Measurements from ENCODE around the gene SUMO3.
"Not testable (repeated sequence)": the region's sequence is repeated elsewhere in the genome, so short reads cannot be mapped to it uniquely, and the experiment has no call there.

The SUMO3 gene

DNA sequence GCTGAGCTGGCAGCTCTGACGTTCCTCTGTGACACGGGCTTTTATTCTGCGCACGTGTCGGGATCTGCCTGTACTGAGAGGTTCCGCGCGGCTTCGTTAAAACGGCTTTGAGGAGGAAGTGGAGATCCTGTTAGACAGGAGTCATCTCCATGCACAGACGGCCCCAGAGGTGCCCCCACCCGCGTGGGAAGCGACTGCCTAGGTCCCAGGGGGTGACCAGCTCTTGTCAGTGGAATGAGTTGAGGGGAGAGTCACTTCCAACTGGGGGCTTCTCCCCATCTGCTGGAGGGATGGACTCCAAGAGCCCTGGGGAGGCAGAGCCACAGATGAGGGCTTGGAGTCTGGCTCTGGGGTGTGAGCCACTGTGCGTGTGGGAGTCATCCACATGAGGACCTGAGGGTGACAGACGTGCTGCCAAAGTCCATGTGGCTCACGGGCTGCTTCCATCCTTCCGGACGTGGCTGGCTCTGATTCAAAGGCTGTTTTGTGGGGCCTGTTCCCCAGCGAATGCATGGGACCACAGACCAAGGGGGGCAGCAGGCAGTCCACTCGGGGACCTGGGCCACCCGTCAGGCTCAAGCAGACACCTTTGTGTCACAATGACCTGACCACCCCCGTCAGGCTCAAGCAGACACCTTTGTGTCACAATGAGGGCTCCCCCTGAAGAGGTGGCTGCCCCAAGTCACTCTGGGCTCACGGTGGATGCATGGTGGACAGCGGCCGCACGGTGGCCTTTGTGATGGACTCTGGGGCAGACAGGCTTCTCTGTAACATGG lies 28.8 kb upstream of the SUMO3 start:
- DNase-seq = peak; percentile 38 to 40

DNA sequence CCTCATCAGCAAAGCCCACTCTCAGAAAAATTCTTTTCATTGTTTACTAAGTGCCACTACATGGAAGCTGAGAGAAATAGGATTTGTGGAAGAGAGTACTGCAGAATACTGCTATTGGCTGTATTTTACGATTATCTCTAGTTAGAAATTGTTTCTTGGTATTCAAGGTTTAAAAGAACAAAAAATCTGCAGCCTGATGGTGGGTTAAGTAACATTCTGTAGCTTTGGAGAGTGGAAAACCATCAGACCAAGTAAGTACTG lies 28.3 kb upstream of the SUMO3 start:
- DNase-seq = no peak

GRCh38 chr21:44845418-44846223 lies 27.8 kb upstream of the SUMO3 start:
- DNase-seq = peak; percentile 27 to 37

DNA sequence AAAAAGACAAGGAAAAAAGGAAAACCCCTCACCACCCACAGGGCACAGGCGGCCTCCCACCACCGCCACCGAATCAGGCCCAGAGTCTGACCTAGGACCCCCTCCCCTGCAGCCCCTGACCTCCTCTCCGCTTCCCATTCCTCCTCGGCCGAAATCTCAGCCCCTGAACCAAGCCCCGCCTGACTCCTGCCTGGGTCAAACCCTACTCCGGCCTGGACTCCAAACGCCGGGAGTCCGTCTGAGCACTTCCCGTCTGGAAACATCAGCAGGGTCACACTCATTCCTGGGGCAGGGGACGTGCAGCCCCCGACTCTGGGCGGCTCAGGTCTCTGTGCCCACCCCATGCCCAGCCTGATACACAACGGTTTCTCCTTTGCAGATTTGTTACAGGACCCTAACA lies 26.4 kb upstream of the SUMO3 start:
- DNase-seq = no peak

- DNase-seq = no peak
Measured at GRCh38 chr21:44842721-44843445, 25.0 kb upstream of the SUMO3 start.

GRCh38 chr21:44842087-44842486 lies 24.2 kb upstream of the SUMO3 start:
- no peak for DNase-seq

DNA sequence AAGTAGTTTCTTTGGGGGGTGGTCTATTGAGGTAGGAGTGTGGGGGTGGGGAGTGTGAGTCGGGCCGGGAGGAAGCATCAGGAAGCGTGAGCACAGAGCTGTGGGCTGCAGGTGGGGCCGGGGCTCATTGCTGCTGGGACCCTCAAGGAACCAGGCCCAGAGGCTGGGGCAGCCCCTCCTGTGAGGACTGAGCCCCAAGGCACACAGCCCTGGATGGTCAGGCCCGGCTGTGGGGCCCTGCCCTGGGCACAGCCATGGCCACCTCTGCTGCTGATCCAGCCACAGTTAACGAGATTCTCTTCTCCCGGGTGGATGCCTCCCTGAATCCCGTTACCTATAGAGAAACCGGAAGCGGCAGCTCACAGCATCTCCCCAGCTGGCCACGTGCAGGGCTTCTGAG lies 22.9 kb upstream of the SUMO3 start:
- DNase-seq = no peak

GRCh38 chr21:44838951-44839350 lies 21.1 kb upstream of the SUMO3 start:
- no peak for DNase-seq

DNA sequence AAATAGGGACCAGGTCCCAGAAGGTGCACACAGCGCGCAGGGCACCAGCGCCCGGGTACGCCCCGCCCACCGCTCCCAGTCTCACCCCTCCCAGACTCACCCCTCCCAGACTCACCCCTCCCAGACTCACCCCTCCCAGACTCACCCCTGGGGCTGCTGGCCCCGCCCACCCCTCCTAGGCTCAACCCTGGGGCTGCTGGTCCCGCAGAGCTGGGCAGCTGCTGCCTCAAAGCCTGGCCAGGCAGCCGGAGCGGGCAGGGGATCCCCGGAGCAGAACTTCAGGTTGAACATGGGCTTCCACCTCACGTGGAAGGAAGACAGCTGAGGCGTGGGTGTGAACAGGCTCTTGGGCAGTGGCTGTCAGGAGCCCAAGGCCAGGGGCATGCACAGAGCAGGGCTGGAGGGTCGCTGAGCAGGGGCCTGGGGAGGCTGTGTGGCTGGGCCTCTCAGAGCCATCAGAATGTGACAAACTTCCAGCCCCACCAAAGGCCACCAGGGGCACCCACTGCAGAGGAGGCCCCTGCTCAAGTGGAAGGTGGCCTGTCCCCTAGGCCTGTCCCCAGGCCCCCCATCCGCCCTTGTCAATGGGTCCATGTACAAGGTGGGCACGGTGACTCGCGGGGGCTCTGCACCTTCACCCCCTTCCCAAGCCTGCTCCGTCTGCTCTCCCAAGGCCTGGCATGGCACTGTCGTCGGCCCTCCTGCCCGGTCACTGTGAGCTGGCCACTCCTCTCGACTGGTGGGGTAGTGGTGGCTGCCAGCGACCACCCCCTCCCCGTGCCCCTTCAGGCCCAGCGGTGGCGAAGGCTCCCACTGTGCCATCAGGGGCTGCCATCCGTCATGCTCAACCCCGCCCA lies 20.4 kb upstream of the SUMO3 start:
- no peak for DNase-seq

- DNase-seq = no peak
Measured at GRCh38 chr21:44837537-44837936, 19.7 kb upstream of the SUMO3 start.

DNA sequence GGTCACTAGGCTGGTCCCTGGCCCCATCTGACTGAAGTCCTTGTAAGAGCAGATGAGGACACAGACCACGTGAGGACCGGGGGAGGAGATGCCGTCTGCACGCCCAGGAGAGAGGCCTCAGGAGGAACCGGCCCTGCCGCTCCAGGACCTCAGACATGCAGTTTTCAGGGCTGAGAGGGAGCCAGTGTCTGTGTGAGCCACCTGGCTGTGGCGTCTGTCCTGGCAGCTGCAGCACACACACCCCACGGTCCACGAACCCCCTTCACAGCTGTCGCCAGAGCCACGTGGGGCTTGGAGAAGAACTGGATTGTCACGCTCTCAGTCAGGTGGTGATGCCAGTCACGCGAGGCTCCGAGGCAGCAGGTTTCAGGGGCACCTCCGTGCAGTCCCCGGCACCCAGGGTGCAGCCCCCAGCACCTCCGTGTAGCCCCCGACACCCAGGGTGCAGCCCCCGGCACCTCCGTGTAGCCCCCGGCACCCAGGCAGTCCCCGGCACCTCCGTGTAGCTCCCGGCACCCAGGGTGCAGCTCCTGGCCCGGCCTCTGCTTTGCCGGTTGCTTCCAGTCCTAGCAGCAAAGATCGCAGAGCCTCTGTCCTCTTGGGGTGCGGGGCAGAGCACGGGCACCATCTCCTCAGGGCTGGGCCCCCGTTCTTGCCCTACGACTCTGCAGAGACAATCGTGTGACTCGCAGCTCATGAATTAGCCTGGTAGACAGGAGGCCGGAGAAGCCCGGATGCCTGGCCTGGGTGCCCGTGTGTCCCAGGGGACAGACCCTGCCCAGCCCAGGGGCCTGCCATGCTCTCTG lies 19.0 kb upstream of the SUMO3 start:
- DNase-seq = no peak

DNA sequence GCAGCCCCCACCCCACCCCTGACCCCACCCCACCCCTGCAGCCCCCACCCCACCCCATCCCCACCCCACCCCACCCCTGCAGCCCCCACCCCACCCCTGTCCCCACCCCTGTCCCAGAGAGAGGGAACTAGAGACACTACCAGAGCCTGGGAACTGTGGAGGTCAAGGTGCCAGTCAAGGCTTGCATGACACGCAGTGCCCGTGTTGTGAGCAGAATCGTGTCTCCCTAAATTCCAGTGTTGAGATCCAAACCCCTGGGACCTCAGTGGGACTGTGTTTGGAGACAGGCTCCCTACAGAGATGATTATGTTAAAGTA lies 18.4 kb upstream of the SUMO3 start:
- DNase-seq = no peak

GRCh38 chr21:44835647-44835973 lies 17.7 kb upstream of the SUMO3 start:
- no peak for DNase-seq

DNA sequence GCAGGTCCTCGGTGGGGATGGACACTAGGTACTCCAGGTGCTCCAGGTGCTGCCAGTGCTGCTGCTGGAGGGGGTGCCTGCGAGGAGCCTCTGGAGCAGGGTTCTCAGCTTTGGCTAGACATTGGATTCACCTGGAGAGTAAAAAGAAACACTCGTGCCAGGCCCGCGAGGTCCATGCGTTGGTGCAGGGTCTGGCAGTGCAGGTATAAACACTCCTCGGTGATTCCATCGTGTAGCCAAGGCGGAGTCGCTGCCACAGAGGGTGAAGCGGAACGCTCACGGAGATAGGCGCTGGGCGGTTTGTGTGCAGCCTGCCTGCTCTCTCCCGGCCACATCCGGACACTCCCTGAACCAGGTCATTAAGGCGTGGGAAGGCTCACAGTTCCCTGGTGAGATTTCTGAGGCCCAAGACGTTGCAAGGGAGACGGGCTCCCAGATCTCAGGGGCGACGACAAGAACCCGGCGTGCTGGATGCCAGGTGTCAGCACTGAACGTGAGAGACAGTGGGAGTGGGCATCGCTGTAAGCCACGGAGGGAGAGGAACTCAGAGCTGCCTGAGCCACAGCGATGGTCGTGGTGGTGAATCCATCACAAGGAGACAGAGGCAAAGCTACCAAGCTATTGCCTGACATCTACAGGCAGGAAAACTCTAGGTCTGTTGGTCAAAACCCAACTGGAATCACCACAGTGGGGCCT lies 17.2 kb upstream of the SUMO3 start:
- no peak for DNase-seq

- no peak for DNase-seq
Measured at GRCh38 chr21:44834231-44834950, 16.5 kb upstream of the SUMO3 start.

DNA sequence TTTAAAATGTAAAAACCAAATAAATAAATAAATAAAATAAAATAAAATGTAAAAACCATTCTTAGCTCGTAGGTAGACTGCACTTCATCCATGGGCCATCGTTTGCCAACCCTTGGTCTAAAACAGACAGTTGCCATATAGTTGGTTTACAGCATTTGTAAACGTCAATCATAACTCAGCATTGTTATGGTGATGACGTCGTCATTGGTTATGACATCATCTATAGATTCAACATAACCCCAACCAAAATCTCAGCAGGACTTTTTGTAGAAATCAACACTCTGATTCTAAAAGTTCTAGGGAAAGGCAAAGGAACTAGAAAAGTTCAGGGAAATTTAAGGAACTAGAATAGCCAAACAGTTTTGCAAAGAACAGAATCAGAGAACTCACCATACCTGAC lies 15.8 kb upstream of the SUMO3 start:
- no peak for DNase-seq

GRCh38 chr21:44832516-44833255 lies 14.8 kb upstream of the SUMO3 start:
- not testable (repeated sequence) for DNase-seq

- DNase-seq = no peak
Measured at GRCh38 chr21:44831227-44831860, 13.5 kb upstream of the SUMO3 start.

- DNase-seq = no peak
Measured at GRCh38 chr21:44829507-44830092, 11.7 kb upstream of the SUMO3 start.
